ENCODE data around the gene FBLN7. TPM values are rescaled to one million over a fixed set of nuclear protein-coding genes. Genes with fewer than 3 reads are reported as not detected.
A peak's percentile ranks its signal among the peaks of the same experiment; 100 is the strongest.

The FBLN7 gene
- total RNA-seq, 1 donor from 2014 or later, result 5.1 TPM

DNA sequence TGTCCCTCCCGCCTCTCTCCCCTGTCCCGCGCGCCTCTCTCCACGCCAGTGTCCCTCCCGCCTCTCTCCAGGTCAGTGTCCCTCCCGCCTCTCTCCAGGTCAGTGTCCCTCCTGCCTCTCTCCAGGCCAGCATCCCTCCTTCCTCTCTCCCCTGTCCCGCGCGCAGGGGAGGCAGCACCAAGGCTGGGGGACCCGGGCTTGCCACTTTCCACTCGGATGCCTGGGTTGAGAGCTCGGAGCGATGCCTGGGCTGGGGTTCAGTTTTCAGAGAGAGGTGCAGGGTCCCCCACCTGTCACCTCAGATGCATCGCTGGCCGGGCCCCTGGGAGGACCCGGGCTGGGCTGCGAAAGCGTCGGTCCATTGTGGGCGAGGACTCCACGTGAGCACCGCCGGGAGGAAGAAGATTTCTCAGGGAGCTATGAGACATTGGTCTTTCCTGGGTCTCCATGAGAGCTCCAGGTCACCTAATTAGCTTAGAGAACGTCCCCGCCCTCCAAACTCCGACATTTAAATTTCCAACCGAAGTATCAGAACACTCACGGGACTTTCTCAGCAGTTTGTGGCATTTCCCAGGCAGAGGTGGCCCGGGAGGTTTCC is 2.1 kb downstream of the FBLN7 start:
- no peak for ATAC-seq
- no peak for DNase-seq (ENCODE audit: low spot score)

DNA sequence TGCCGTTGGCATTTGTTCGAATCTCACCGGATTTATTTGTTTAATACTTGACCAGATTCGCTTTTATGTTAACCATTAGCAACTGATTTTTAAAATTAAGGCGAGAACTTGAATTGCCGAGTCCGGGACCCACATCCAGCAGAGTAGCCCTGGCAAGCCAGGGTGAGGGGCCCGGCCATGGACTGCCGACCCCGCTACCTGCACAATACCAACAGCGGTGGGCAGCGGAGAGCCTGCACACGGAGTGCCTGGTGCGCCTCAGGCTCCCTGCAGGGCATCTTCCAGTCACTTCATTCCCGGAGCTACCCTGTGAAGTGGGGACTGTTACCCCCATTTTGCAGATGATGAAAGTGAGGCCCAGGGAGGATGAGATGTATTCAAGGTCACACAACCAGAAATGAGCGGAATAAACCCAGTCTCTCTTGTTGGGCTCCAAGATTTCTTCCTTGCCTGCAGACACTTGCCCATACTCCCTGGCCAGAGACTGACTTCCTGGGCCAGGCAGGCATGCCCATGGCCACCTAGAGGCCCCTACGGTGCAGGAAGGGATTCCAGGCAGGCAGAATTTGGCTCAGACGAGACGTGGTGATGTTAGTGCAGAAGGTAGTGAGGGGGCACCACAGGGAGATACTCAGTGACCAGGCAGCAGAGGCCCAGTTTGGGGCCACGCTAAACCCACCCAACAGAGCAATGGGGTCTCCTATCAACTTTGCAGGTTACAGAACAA is 2.9 kb downstream of the FBLN7 start:
- no peak for ATAC-seq
- no peak for DNase-seq (ENCODE audit: low spot score)

DNA sequence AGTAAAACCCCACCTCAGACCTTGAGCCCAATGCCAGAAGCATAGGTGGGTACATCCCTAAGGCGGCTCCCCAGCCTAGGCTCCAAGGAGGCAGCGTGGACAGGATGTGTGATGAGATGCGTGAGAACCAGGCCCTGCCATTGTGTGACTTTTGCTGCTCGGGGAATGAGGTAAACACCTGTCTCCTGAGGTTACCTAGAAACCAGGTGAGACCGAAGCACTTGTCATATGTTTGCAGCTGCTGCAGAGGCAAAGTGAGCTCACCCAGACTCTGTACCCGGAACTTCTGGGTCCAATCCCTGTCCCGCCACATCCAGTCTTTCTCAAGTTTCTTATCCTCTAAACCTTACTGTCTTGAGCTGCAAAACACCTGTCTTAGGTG is 3.4 kb downstream of the FBLN7 start:
- DNase-seq (ENCODE audit: low spot score) (peak; percentile 27), ATAC-seq (no peak)

DNA sequence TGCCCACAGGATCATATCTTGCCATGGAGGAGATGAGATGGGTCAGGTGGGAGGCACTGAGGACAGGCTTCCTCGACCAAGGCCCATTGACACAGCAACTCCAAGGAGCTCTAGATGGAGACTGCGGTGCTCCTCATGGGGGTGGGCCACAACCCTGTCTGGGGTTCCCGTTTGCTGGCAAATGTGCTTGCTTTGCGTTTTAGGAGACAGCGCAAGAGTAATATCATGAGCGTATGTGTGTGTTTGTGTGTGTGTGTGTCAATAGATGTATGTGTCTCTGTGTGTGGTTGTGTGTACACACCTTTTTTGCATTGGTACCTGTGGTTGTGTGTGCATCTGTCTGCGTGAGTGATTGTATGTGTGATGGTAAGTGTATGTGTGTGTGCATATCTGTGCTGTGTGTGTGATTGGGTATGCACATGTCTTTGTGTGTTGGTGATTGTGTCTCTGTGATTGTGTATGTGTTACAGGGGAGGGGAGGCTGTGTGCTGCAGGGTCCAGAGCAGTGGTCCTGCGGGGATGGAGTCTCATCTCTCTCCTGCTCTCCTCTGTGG is 4.4 kb downstream of the FBLN7 start:
- ATAC-seq (no peak), DNase-seq (ENCODE audit: low spot score) (peak; percentile 28)

DNA sequence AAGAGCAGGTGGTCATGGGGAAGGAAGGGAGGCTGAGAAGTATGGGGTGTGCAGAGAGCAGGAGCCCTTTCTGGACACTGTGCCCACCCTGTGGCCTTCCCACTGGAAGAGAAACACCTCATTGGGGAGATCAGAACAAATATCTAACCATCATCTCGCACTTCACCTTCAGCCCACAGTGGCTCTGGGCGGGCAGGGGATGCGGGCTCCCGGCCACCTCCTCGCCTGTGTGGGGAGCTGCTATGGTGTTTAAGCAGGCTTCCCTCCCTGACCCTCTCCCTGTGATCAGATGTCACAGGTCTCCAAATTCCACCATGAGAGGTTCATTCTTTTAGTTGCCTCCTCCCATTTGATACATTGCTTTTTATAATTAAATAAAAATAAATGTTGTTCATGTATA is 5.0 kb downstream of the FBLN7 start:
- ATAC-seq (no peak), DNase-seq (ENCODE audit: low spot score) (peak; percentile 18)

DNA sequence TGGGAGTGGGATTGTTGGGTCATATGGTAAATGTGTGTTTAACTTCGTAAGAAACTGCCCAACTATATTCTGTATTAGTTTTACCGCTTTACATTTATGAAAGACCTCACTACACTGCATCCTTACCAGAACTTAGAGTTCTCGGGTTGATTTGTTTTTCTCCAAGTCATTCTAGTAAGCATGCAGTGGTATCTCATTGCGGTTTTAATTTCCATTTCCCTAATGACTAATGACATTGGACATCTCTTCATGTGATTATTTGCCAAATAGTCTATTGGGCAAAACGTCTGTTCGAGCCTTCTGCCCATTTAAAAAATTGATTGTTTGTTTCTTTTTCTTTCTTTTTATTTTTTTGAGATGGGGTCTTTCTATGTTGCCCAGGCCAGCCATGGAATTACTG is 6.8 kb downstream of the FBLN7 start:
- ATAC-seq, result no peak
- no peak for DNase-seq (ENCODE audit: low spot score)

DNA sequence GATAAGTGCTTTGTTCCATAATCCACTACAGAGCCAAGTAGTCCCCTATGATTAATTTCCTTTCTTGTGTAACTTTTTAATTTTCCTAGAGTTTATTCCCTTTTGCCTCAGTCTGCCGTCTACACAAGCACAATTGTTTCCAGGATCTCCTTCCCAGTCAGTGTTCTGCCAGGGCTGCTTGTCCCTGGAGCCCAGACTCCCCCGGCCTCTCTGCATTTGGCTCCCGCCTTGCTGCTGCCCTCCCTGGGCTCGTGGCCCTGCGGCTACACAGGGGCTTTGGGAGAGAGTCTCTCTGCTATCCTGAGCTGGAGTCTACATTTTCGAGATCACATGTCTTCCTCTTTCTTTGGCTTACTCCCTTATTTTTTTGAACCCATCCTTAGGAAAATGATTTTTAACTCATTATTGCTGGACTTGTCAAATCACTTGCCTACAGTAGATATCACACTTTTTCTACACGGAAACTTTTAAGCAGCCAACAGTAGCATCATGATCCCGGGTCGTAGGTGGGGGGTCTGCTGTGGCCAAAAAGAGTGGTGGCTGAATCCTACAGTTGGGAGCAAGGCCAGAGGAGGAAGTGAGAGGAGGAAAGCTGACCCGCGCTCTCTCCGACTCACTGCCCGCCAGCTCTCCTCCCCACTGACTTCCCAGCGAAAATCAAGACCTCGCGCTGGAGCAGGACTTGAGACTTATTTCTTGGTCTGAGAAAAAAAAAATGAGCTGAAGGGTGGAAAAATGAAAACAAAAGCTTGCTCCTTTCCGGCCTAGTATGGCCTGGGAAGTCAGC is 9.4 kb downstream of the FBLN7 start:
- DNase-seq (ENCODE audit: low spot score) (peak; percentile 16), ATAC-seq (no peak)

DNA sequence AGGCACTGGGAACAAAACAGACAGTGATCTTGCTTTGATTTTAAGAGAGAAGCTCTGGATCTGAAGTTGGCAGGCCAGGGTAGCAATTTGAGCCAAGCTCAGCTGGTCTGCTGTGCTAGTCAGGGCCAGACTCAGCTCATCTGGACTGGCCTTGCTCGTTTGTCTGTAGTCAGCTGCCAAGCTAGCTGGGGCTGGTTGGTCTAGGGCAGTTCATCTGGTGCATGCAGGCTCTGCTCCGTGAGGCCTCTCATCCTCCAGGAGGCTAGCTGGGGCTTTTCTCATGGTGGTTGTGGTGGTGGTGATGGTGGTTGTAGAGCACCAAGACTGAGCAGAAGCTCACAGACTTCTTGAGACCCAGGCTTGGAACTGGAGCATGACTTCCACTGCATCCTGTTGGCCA is 10.3 kb downstream of the FBLN7 start:
- peak; percentile 31 for DNase-seq (ENCODE audit: low spot score)
- no peak for ATAC-seq

DNA sequence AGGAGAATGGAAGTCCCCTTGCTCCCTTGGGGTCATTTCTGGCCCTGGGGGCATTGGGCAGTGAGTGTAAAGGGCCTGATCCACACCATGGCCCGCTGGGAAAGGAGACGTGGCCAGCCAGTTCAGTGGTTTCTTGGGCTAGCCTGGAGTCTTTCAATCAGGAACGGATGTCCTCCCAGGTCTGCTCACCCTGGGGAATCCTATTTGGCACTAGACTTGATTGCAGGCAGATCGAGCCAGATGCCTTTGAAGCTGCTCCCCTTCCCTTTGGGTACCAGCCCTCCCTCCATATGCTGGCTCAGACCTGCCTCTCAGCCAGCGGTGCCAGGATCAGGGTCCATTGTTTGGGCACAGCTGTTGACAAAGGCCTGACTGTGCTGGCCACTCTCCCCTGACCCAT is 11.0 kb downstream of the FBLN7 start:
- ATAC-seq (no peak), DNase-seq (ENCODE audit: low spot score) (peak; percentile 6)

DNA sequence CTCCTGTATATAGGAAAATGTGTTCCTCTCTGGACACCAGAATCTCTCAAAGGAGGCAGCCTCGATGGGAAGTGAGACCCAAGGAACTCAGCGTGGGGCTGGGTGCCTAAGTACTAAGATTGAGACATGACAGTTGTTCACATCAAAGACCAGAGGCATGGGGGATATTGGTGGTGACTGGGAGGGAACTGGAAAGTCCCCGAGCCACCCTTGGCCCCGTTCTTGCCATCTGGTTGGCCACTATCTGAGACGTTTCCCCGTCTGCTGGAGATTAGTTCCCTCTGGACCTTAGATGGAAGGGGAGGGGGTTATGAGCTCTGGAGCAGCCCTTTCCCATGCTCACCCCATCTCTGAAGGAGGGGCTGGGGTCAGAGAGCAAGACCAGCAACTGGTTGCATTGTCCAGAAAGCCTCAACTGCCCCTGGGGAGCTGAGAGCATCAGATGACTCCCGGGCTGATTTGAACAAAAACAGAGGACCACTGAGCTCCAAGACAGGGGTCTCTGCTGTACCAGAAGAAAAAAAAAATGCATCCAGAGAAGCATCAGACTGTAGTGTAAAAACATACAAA is 11.8 kb downstream of the FBLN7 start:
- DNase-seq (ENCODE audit: low spot score) (peak; percentile 23), ATAC-seq (no peak)

DNA sequence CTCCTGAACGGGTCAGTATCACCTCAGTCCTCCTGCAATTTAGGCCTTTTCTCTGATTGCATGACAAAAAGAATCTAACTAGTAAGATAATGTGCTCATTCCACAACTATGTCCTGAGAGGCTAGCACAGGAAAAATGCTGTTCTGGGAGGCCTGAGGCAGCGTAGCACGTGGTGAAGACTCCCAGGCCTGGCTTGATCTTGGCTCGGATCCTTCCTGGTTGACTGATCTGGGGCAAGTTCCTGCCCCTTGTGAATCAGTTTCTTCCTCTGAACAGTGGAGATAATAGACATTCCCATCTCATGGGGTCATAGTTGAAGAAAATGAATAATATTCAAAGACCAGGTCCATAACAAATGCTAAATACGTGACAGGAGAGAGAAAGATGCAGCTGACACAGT is 12.3 kb downstream of the FBLN7 start:
- ATAC-seq, result no peak
- DNase-seq (ENCODE audit: low spot score), result peak; percentile 11

DNA sequence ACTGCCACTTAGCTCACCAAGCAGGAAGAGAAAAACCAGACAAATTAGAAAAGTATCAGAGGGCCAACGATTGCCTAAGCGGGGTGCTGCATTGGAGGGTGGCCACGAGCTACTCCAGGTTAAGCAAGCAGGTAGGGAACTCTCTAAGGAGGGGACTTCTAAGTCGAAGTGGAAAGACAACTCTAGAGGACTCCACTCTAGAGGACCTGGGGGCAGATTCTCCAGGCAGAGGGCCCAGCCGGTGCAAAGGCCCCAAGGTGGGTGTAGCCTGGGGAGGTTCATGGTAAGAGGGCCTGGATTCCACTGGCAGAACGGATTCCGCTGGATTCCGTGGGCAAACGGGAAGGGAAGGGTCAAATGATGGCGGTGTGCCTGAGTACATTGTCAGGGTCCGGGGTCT is 12.7 kb downstream of the FBLN7 start:
- peak; percentile 40 for DNase-seq (ENCODE audit: low spot score)
- ATAC-seq, result no peak

DNA sequence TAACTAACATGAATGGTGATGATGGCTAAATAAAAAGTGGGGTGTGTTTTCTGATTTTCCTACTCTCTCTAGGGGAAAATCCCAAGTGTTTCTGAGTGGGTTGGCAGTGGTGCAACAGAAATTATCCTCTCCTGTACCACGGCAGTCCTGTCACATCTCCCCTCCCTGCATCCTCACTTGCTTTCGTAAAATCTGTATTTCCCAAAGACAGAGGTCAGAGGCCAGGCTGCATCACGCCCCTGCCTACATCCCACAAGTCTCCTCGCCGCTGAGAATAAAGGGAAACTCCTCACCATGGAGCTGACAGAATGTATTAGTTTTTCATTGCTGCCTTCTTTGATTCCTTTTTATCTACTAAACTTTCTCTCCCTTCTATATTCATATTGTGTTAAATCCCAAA is 13.1 kb downstream of the FBLN7 start:
- ATAC-seq (no peak), DNase-seq (ENCODE audit: low spot score) (no peak)

DNA sequence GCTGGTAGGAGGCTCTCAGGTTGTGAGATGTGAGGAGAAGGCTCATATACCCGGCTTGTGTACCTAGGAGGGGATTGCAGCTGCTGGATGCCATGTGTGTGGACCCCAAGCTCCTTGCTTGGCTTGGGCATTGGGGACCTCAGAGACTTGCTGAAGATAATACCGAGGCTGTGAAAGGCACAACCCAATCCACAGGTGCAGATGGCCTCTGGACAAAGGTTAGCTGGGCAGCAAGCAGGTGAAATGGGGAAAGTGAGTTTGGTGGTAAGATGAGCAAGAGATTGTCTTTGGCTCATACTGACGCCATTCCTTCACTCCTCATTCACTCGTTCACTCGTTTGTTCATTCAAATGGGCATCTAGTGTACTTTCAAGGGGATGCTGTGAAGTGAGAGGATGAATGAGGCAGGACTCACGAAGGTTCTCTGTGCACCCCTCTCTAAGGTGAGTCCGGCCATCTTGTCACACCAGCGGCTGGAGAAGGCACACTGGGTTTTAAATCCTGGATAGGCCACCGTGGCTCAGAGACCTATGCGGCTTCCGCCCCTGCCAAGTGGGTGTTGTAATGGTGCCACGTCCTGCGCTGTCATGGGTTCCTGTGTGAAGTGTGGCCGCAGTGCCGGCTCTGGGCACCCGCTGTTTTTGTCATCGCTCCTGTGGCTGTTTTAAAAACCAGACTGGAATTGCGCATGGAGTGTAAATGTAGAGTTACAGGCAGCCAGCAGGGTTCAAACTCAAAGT is 13.7 kb downstream of the FBLN7 start:
- DNase-seq (ENCODE audit: low spot score), result peak; percentile 21
- ATAC-seq, result no peak

DNA sequence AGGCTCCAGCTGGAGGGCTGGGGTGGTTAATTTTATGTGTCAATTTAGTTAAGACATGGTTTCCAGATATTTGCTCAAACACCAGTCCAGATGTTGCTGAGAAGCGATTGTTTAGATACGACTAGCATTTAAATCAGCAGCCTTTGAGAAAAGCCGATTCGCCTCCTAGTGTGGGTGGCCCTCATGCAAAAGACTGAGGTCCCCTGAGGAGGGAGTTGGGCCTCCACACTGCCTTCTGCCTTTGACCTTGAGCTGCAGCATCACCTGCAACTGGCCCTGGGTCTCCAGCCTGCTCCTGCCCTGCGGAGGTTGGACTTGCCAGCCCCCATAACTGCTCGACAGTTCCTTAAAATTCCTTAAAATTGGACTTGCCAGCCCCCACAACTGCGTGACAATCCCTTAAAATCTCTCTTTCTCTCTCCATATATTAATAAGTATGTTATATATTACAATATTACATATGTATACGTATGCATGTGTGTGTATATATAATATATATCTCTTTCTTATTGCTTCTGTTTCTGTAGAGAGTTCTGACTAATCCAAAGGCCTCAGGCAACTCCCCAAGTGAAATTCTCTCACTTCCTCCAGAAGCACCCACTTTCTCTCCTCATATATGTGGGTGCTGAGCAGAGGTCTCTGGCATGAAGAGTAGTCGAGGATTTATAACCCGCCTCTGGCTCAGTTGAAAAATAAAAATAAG is 14.4 kb downstream of the FBLN7 start:
- ATAC-seq, result no peak
- peak; percentile 26 for DNase-seq (ENCODE audit: low spot score)

DNA sequence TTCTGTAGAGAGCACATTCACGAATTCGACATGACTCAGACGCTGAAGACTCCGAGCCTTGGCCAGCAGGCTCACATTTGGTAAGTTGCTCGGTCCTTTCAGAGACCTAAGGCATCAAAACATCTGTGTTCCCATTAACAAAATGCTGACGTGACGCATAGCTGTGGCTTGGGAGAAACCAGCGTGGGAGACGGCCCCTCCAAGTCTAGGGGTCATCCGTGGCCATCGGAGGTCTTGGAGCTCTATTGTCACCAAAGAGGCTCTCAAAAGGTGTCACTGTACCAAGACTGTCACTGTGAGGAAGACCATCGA is 14.9 kb downstream of the FBLN7 start:
- no peak for ATAC-seq
- DNase-seq (ENCODE audit: low spot score), result peak; percentile 11

DNA sequence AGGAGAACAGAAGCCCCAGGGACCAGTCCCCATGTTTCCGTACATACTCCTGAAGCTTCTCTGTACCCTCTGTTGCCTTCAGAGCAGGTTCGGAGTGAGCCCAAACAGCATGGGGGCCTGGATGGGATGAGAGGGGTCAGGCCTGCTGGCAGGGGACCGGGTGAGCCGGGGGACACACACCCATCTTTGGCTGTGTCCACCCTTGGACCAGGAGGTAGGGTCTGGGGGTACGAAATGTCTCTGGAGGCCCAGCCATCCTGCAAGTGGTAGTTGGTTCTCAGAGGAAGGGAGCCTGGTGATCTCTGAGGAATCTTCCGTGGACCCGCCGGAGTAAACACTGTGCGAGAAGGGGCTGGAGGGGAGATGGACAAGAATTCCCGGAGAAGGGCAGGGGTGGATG is 15.3 kb downstream of the FBLN7 start:
- DNase-seq (ENCODE audit: low spot score), result peak; percentile 30
- ATAC-seq, result no peak

DNA sequence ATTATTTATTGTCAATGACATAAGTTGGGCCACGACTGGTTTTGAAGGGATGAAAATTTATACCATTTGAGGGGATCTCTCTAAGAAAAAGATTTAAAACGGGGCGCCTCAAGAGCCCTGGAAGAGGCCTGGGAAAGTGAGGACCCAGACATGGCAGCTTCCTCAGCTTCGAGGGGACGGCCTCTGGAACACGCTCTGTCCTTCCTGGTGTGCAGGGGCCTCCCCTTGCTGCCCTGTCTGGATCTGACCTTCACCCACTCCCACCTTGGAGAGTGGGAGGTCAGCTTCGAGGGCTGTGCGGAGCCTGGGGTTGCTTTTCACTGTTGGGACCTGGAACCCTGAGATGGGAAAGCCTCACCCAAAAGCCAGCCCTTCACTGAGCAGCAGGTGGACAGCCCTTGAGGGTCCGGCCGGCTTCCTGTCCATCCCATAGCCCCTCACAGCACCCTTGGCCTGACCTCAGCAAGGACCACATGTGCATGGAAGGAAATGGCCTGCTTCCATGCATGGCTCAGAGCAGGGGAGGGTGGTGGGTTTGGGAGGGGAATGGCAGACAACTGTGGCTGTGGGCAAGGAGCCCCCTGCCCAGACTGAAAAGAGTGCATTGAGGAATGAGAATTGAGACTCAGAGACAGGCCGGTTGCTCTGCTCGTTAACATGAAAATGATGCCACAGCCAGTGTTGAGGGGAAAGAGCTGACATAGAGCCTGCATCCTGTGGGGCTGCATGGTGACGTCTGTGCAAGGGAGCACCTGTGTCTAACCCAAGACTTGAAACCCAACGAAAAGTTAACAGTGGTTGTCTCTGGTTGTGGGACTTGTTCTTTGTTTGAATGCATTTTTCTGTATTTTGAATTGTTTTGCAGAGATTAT is 16.3 kb downstream of the FBLN7 start:
- DNase-seq (ENCODE audit: low spot score), result peak; percentile 26
- ATAC-seq, result no peak
